Measurements from ENCODE around the gene TM6SF1. TPM values are rescaled to one million over a fixed set of nuclear protein-coding genes. Genes with fewer than 3 reads are reported as not detected.

TM6SF1 gene
- total and polyA plus RNA-seq, 2 of the 8 experiments (the other 6 are each of a cell fraction or from before 2014, with no cell fraction given): 0.74 to 1.0 TPM

DNA sequence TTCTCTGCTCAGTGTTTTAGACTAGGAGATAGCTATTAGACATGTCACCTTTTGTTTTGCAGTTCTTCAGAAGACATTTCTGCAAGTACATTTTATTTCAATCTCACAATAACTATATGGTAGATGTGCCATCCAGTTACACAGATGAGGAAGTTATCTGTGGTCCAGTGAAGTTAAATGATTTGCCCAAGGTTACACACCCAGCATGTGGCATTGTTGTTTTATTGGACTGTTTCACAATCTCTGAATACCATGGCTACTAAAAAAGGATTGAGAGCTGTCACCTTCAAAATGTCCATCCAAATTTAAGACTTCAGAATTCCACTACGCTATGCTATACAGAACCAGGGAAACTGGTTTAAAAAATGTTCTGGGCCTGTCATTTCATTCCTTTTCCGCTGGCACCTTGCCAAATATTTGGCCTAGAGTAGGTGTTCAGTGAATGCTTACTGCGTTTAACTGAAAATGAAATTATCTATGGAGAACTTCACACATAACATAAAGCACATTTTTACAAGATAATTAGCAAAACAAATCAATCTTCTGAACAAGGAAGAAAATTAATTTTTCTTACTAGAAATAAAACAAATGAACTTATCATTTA, 20.2 kb downstream of the TM6SF1 start:
- Histone ChIP-seq H4K91ac (replicated peaks; ENCODE audit: insufficient read length, low read length) (no peak overlapping the region), H3K23ac (ENCODE audit: insufficient read length) (no peak overlapping the region), H3K4me2 (ENCODE audit: insufficient read depth in 1 of 2, low read depth in 2 of 2, low read length in 2 of 2) (no peak overlapping the region), H3K4me3 (ENCODE audit: extremely low read depth in 1 of 4, insufficient read depth in 2 of 4, low read depth in 3 of 4, low read length in 4 of 4) (no peak overlapping the region), H2BK15ac (ENCODE audit: low read length) (no peak overlapping the region), H2BK5ac (ENCODE audit: low read depth, low read length) (no peak overlapping the region), H2BK12ac (ENCODE audit: low read depth, low read length) (no peak overlapping the region), H4K8ac (ENCODE audit: extremely low read depth, insufficient read depth, low read length) (no peak overlapping the region), H4K20me1 (replicated peaks in 1 of 2; ENCODE audit: control insufficient read depth in 1 of 2, insufficient read depth in 2 of 2, low read length in 2 of 2) (peaks cover 0 to 2% of the 10 kb centered on the region in 2 experiments), H3K79me1 (ENCODE audit: low read depth, low read length) (no peaks in the 10 kb centered on the region; the same call in 1 of the 2 replicates), H2BK120ac (replicated peaks; ENCODE audit: low read depth, low read length) (no peak overlapping the region), H2AK5ac (ENCODE audit: low read depth, low read length) (no peak overlapping the region), H3K4me1 (replicated peaks in 1 of 4; ENCODE audit: control insufficient read depth in 3 of 4, insufficient read depth in 4 of 4, low read length in 3 of 4) (no peaks in the 10 kb centered on the region), H2AFZ (ENCODE audit: low read length) (no peak overlapping the region), H3K18ac (ENCODE audit: extremely low read depth, low read length) (no peak overlapping the region), H3K27ac (ENCODE audit: low read depth, low read length) (no peak overlapping the region), H3K4ac (replicated peaks; ENCODE audit: insufficient read length, low read depth, low read length) (no peak overlapping the region), H4K5ac (ENCODE audit: insufficient read length, low read depth, low read length) (no peak overlapping the region), H3K9ac (replicated peaks in 1 of 4; ENCODE audit: extremely low read depth in 1 of 4, low read depth in 3 of 4, low read length in 3 of 4) (no peak overlapping the region), H3K56ac (replicated peaks; ENCODE audit: insufficient read length, low read depth, low read length) (no peak overlapping the region), H3K79me2 (ENCODE audit: control insufficient read depth in 1 of 2, insufficient read depth in 2 of 2, low read length in 2 of 2) (no peaks in the 10 kb centered on the region), H3K27me3 (replicated peaks in 1 of 4; ENCODE audit: control insufficient read depth in 3 of 4, extremely low read depth in 1 of 4, insufficient read depth in 3 of 4, low read length in 3 of 4) (no peaks in the 10 kb centered on the region), H2BK20ac (ENCODE audit: low read length) (no peak overlapping the region), H3K23me2 (ENCODE audit: low read depth, low read length) (no peaks in the 10 kb centered on the region), H3K14ac (ENCODE audit: insufficient read length) (no peak overlapping the region), H3K36me3 (ENCODE audit: control insufficient read depth in 2 of 4, insufficient read depth in 4 of 4, low read length in 3 of 4) (no peaks in the 10 kb centered on the region), H3K9me3 (ENCODE audit: insufficient read depth in 2 of 2, low read depth in 1 of 2, low read length in 1 of 2) (no peaks in the 10 kb centered on the region)
- FAIRE-seq: no peak
- 96% methylated on average over 3 of the region's 3 CpGs; no CpG with 5 or more reads in 1 of the 2 experiments for WGBS, 2 experiments (ENCODE audit: extremely low coverage in 1 of 2, insufficient coverage in 1 of 2, insufficient read length in 1 of 2, insufficient replicate concordance in 2 of 2, low coverage in 1 of 2, low lambda C conversion rate in 2 of 2, missing lambda C conversion rate in 1 of 2)
- ChIA-PET POLR2A (ENCODE audit: partially characterized antibody) (interaction anchor here (1.3 kb wide), 1 partner anchor 14 kb away, joined by 5 read pairs; no protein-coding TSS in a partner anchor), CTCF (ENCODE audit: partially characterized antibody) (no interaction called here)
- DNase-seq (ENCODE audit: low read depth in 1 of 2, low spot score in 2 of 2): no peak
- TF ChIP-seq SIN3A (conservative IDR thresholded peaks at IDR 0.05 in 1 of 2, IDR thresholded peaks at IDR 0.05 in 1 of 2; ENCODE audit: low read depth in 1 of 2, low read length in 2 of 2) (no peak), RBBP5 (IDR thresholded peaks at IDR 0.05; ENCODE audit: borderline replicate concordance, low read depth, low read length) (no peak), NANOG (IDR thresholded peaks at IDR 0.05; ENCODE audit: insufficient read depth, low read depth, low read length, poor library complexity, severe bottlenecking) (no peak), ZNF274 (IDR thresholded peaks at IDR 0.05; ENCODE audit: borderline replicate concordance, extremely low read depth, low read length) (no peak), SUZ12 (IDR thresholded peaks at IDR 0.05; ENCODE audit: low read length) (no peak), EGR1 (IDR thresholded peaks at IDR 0.05; ENCODE audit: borderline replicate concordance, low read depth, low read length) (no peak), MAFK (IDR thresholded peaks at IDR 0.05; ENCODE audit: low read depth, low read length) (no peak), ASH2L (IDR thresholded peaks at IDR 0.05; ENCODE audit: low read length) (no peak), TAF7 (optimal IDR thresholded peaks at IDR 0.05; ENCODE audit: borderline replicate concordance, low read depth, low read length) (no peak), CHD1 (IDR thresholded peaks at IDR 0.05; ENCODE audit: low read depth, low read length) (no peak)
- TF ChIP-seq, protein P1, sequence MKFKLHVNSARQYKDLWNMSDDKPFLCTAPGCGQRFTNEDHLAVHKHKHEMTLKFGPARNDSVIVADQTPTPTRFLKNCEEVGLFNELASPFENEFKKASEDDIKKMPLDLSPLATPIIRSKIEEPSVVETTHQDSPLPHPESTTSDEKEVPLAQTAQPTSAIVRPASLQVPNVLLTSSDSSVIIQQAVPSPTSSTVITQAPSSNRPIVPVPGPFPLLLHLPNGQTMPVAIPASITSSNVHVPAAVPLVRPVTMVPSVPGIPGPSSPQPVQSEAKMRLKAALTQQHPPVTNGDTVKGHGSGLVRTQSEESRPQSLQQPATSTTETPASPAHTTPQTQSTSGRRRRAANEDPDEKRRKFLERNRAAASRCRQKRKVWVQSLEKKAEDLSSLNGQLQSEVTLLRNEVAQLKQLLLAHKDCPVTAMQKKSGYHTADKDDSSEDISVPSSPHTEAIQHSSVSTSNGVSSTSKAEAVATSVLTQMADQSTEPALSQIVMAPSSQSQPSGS (IDR thresholded peaks at IDR 0.05; ENCODE audit: low read length): no peak

All from H1 (cell line).